Hepatocyte (in vitro differentiated cells): ENCODE data around the gene HTT. TPM values are rescaled to one million over a fixed set of nuclear protein-coding genes. Genes with fewer than 3 reads are reported as not detected.

Source experiments
- DNase-seq: peaks from one replicate; pipeline ENCODE4 v3.0.0-alpha.2; 2016; ENCODE audit warnings: low spot score
- H2AFZ ChIP-seq: fragments of 200-600 bp; sonication (generic); 2 replicates; pipeline ENCODE4 v1.6.0; 2016; ENCODE audit warnings: antibody characterized with exemption, mild to moderate bottlenecking
- H3K27ac ChIP-seq: fragments of 200-600 bp; sonication (generic); 2 replicates; pipeline ENCODE4 v1.5.1; 2016; ENCODE audit warnings: mild to moderate bottlenecking
- H3K27me3 ChIP-seq: fragments of 200-600 bp; sonication (generic); 2 replicates; pipeline ENCODE4 v1.6.1; 2016
- H3K36me3 ChIP-seq: fragments of 200-600 bp; sonication (generic); replicated peaks from 2 replicates; pipeline ENCODE4 v1.5.1; 2016; ENCODE audit warnings: low read depth; ENCODE audit not compliant: insufficient read depth
- H3K4me1 ChIP-seq: fragments of 200-600 bp; sonication (generic); 2 replicates; pipeline ENCODE4 v1.5.1; 2016; ENCODE audit warnings: mild to moderate bottlenecking, moderate library complexity; ENCODE audit not compliant: insufficient read depth
- H3K4me2 ChIP-seq: fragments of 200-600 bp; sonication (generic); 2 replicates; pipeline ENCODE4 v1.6.0; 2016
- H3K4me3 ChIP-seq: fragments of 200-600 bp; sonication (generic); 2 replicates; pipeline ENCODE4 v1.5.1; 2016; ENCODE audit warnings: mild to moderate bottlenecking
- H3K79me2 ChIP-seq: fragments of 200-600 bp; sonication (generic); 2 replicates; pipeline ENCODE4 v1.6.0; 2017; ENCODE audit warnings: mild to moderate bottlenecking
- H3K9me2 ChIP-seq: fragments of 200-600 bp; sonication (generic); replicated peaks from 2 replicates; pipeline ENCODE4 v1.6.0; 2017; ENCODE audit warnings: mild to moderate bottlenecking; ENCODE audit not compliant: insufficient read depth
- H3K9me3 ChIP-seq: fragments of 200-600 bp; sonication (generic); 2 replicates; pipeline ENCODE4 v1.5.1; 2016; ENCODE audit warnings: low read depth, mild to moderate bottlenecking
- H4K20me1 ChIP-seq: fragments of 200-600 bp; sonication (generic); 2 replicates; pipeline ENCODE4 v1.6.0; 2016; ENCODE audit warnings: mild to moderate bottlenecking; ENCODE audit not compliant: insufficient read depth, poor library complexity, severe bottlenecking
- EZH2 ChIP-seq: fragments of 200-600 bp; sonication (generic); IDR thresholded peaks from 2 replicates; pipeline ENCODE4 v1.6.1; 2016; ENCODE audit warnings: antibody characterized with exemption, mild to moderate bottlenecking, borderline replicate concordance
- EZH2phosphoT487 ChIP-seq: fragments of 200-600 bp; sonication (generic); IDR thresholded peaks from one replicate; pipeline ENCODE4 v1.6.1; 2018; ENCODE audit warnings: antibody characterized with exemption, mild to moderate bottlenecking, low read depth, moderate library complexity; ENCODE audit not compliant: unreplicated experiment, severe bottlenecking
- WGBS: methylation state at CpG from one replicate; pipeline ENCODE4 v1.1.6; 2016; ENCODE audit warnings: low lambda C conversion rate; ENCODE audit errors: missing lambda C conversion rate; 5-methylcytosine and 5-hydroxymethylcytosine counted together
- polyA plus RNA-seq: library from polyadenylated mRNA; unstranded; fragments of >200 nt; fragmentation: Nextera tagmentation; extraction: Ambion mirVana; gene quantifications from 2 replicates; pipeline ENCODE4 v1.2.1, GENCODE V29; 2016
- total RNA-seq: library from RNA; depleted of rRNA; stranded (reverse); fragments of >200 nt; gene quantifications from 2 replicates; pipeline ENCODE4 v1.2.3, GENCODE V29; 2014
- TF ChIP-seq, protein P1 (sequence below): fragments of 200-600 bp; sonication (generic); IDR thresholded peaks from 2 replicates; pipeline ENCODE4 v1.5.1; 2016; ENCODE audit warnings: antibody characterized with exemption, mild to moderate bottlenecking; ENCODE audit not compliant: poor library complexity

Gene HTT
- total and polyA plus RNA-seq, 2 experiments from 2014 or later = 12.4 to 33.9 TPM

DNA sequence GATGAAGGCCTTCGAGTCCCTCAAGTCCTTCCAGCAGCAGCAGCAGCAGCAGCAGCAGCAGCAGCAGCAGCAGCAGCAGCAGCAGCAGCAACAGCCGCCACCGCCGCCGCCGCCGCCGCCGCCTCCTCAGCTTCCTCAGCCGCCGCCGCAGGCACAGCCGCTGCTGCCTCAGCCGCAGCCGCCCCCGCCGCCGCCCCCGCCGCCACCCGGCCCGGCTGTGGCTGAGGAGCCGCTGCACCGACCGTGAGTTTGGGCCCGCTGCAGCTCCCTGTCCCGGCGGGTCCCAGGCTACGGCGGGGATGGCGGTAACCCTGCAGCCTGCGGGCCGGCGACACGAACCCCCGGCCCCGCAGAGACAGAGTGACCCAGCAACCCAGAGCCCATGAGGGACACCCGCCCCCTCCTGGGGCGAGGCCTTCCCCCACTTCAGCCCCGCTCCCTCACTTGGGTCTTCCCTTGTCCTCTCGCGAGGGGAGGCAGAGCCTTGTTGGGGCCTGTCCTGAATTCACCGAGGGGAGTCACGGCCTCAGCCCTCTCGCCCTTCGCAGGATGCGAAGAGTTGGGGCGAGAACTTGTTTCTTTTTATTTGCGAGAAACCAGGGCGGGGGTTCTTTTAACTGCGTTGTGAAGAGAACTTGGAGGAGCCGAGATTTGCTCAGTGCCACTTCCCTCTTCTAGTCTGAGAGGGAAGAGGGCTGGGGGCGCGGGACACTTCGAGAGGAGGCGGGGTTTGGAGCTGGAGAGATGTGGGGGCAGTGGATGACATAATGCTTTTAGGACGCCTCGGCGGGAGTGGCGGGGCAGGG is 568 bp downstream of the HTT start:
- Histone ChIP-seq H3K9me3 (no peaks in the 10 kb centered on the region), H2AFZ (peak overlapping the region; percentile 81), H3K79me2 (peaks cover 44% of the 10 kb centered on the region), H3K4me2 (peak overlapping the region; percentile 86), H3K9me2 (no peaks in the 10 kb centered on the region), H3K36me3 (no peaks in the 10 kb centered on the region), H4K20me1 (peaks cover 24% of the 10 kb centered on the region), H3K27ac (peak overlapping the region; percentile 95), H3K4me1 (peaks cover 17% of the 10 kb centered on the region), H3K4me3 (peak overlapping the region; percentile 92), H3K27me3 (no peaks in the 10 kb centered on the region)
- TF ChIP-seq EZH2 = no peak
- TF ChIP-seq, protein P1, sequence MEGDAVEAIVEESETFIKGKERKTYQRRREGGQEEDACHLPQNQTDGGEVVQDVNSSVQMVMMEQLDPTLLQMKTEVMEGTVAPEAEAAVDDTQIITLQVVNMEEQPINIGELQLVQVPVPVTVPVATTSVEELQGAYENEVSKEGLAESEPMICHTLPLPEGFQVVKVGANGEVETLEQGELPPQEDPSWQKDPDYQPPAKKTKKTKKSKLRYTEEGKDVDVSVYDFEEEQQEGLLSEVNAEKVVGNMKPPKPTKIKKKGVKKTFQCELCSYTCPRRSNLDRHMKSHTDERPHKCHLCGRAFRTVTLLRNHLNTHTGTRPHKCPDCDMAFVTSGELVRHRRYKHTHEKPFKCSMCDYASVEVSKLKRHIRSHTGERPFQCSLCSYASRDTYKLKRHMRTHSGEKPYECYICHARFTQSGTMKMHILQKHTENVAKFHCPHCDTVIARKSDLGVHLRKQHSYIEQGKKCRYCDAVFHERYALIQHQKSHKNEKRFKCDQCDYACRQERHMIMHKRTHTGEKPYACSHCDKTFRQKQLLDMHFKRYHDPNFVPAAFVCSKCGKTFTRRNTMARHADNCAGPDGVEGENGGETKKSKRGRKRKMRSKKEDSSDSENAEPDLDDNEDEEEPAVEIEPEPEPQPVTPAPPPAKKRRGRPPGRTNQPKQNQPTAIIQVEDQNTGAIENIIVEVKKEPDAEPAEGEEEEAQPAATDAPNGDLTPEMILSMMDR = no peak
- TF ChIP-seq EZH2phosphoT487 = no peak
- peak; percentile 89 for DNase-seq
- WGBS = 3% methylated on average over 31 of the region's 60 CpGs

DNA sequence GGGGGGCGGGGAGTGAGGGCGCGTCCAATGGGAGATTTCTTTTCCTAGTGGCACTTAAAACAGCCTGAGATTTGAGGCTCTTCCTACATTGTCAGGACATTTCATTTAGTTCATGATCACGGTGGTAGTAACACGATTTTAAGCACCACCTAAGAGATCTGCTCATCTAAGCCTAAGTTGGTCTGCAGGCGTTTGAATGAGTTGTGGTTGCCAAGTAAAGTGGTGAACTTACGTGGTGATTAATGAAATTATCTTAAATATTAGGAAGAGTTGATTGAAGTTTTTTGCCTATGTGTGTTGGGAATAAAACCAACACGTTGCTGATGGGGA is 1.1 kb downstream of the HTT start:
- peaks cover 49% of the 10 kb centered on the region for H3K79me2 ChIP-seq
- peaks cover 24% of the 10 kb centered on the region for H4K20me1 ChIP-seq
- DNase-seq = no peak
- H3K9me3 ChIP-seq = no peaks in the 10 kb centered on the region
- no peaks in the 10 kb centered on the region for H3K27me3 ChIP-seq
- H3K4me3 ChIP-seq = peak overlapping the region; percentile 92
- no peaks in the 10 kb centered on the region for H3K36me3 ChIP-seq
- TF ChIP-seq, protein P1 = no peak
- TF ChIP-seq EZH2 = no peak
- no peak for TF ChIP-seq EZH2phosphoT487
- H2AFZ ChIP-seq = peak overlapping the region; percentile 54
- no peaks in the 10 kb centered on the region for H3K9me2 ChIP-seq
- H3K4me2 ChIP-seq = peak overlapping the region; percentile 86
- 7% methylated on average over 5 of the region's 8 CpGs for WGBS
- H3K27ac ChIP-seq = peak overlapping the region; percentile 95
- H3K4me1 ChIP-seq = peaks cover 17% of the 10 kb centered on the region

DNA sequence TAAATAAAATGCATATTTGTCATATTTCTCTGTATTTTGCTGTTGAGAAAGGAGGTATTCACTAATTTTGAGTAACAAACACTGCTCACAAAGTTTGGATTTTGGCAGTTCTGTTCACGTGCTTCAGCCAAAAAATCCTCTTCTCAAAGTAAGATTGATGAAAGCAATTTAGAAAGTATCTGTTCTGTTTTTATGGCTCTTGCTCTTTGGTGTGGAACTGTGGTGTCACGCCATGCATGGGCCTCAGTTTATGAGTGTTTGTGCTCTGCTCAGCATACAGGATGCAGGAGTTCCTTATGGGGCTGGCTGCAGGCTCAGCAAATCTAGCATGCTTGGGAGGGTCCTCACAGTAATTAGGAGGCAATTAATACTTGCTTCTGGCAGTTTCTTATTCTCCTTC is 3.3 kb downstream of the HTT start:
- Histone ChIP-seq H3K4me2 (peak overlapping the region; percentile 5), H3K27ac (no peak overlapping the region), H3K9me2 (no peaks in the 10 kb centered on the region), H3K9me3 (no peaks in the 10 kb centered on the region), H3K36me3 (no peaks in the 10 kb centered on the region), H3K4me1 (peaks cover 17% of the 10 kb centered on the region), H3K79me2 (peaks cover 71% of the 10 kb centered on the region), H3K4me3 (no peak overlapping the region), H3K27me3 (no peaks in the 10 kb centered on the region), H2AFZ (no peak overlapping the region), H4K20me1 (peaks cover 33% of the 10 kb centered on the region)
- DNase-seq = no peak
- no peak for TF ChIP-seq EZH2phosphoT487
- no peak for TF ChIP-seq EZH2
- TF ChIP-seq, protein P1 = no peak
- WGBS = 67% methylated on average over 2 of the region's 2 CpGs
